K562 (cell line): ENCODE results near the gene VGF. TPM values are rescaled to one million over a fixed set of nuclear protein-coding genes. Genes with fewer than 3 reads are reported as not detected.

Experiments
- ATAC-seq: fragments of 200-7000 bp; cut with Tn5 transposase; 3 replicates; pipeline ENCODE4 v1.9.1; 2020; ENCODE audit warnings: moderate library complexity
- BruUV-seq: library from RNA; stranded (reverse); fragments of 400-500 nt; replicated peaks from 2 replicates; lab custom pipeline; 2021; lab: Mats Ljungman, UMichigan
- CTCF ChIA-PET: fragments of 300-600 bp; formaldehyde crosslinking; extraction: SDS; loops from one replicate; lab custom pipeline; 2021; ENCODE audit warnings: low intra/inter-chr PET ratio; lab: Yijun Ruan, JAX
- POLR2A ChIA-PET: fragments of 300-600, 350-650 bp; sonication (Branson Sonifier 250); formaldehyde crosslinking; extraction: SDS; loops from one replicate; lab custom pipeline; 2021; ENCODE audit warnings: antibody characterized with exemption, inconsistent platforms; lab: Yijun Ruan, JAX
- DNase-seq, 4 experiments: peaks; one replicate each; pipeline versions ENCODE4 v3.0.0 to v3.0.0-alpha.2; 2011 to 2018; ENCODE audit warnings: low spot score in 3 of 4, mixed read lengths in 3 of 4; ENCODE audit errors: extremely low read depth in 1 of 4
- FAIRE-seq: peaks from 2 replicates; lab custom pipeline; 2011; peaks lifted over from hg19 to GRCh38; lab: Jason Lieb, UNC
- H2AFZ ChIP-seq: 2 replicates; pipeline ENCODE4 v1.6.0; 2011; ENCODE audit warnings: low read depth, low read length, control low read depth, inconsistent platforms
- H3K27ac ChIP-seq: fragments of 200-600 bp; 3 replicates; pipeline ENCODE4 v1.8.0; 2011; ENCODE audit warnings: low read depth, mild to moderate bottlenecking, control low read depth, inconsistent platforms, low read length, moderate library complexity, mixed read lengths; ENCODE audit errors: extremely low read depth
- H3K27me3 ChIP-seq, 2 experiments: fragments of 300-600 bp in 1 of 2; 2 replicates in 1 of 2; 3 replicates in 1 of 2; pipeline versions ENCODE4 v1.6.0 to v1.8.0; 2011; ENCODE audit warnings: inconsistent platforms in 2 of 2, low read length in 2 of 2, mild to moderate bottlenecking in 1 of 2, mixed read lengths in 1 of 2, moderate library complexity in 1 of 2; ENCODE audit not compliant: control insufficient read depth in 2 of 2, insufficient read depth in 2 of 2
- H3K36me3 ChIP-seq: fragments of 300-600 bp; 3 replicates; pipeline ENCODE4 v1.8.0; 2011; ENCODE audit warnings: mild to moderate bottlenecking, low read length, inconsistent platforms; ENCODE audit not compliant: control insufficient read depth, insufficient read depth
- H3K4me1 ChIP-seq, 2 experiments: fragments of 200-600 bp in 1 of 2; replicated peaks in 1 of 2; 2 replicates in 1 of 2; 3 replicates in 1 of 2; pipeline versions ENCODE4 v1.5.1 to v1.8.0; 2011; ENCODE audit warnings: inconsistent platforms in 2 of 2, low read length in 2 of 2, mild to moderate bottlenecking in 1 of 2, mixed read lengths in 1 of 2, moderate library complexity in 1 of 2; ENCODE audit not compliant: control insufficient read depth in 2 of 2, insufficient read depth in 2 of 2
- H3K4me2 ChIP-seq: 2 replicates; pipeline ENCODE4 v1.6.1; 2011; ENCODE audit warnings: low read length, control low read depth, inconsistent platforms, mixed read lengths; ENCODE audit not compliant: insufficient read depth
- H3K4me3 ChIP-seq: fragments of 200-600 bp; sonication (generic), shearing (Covaris generic); 2 replicates; pipeline ENCODE4 v1.5.1; 2016; ENCODE audit warnings: control low read depth, inconsistent platforms
- H3K79me2 ChIP-seq: fragments of 200-600 bp; 3 replicates; pipeline ENCODE4 v1.8.0; 2011; ENCODE audit warnings: low read length, inconsistent platforms; ENCODE audit not compliant: control insufficient read depth, insufficient read depth
- H3K9ac ChIP-seq, 2 experiments: 2 replicates each; pipeline versions ENCODE4 v1.6.0 to v1.6.1; 2011; ENCODE audit warnings: low read depth in 2 of 2, low read length in 2 of 2, control low read depth in 1 of 2, inconsistent platforms in 1 of 2, mild to moderate bottlenecking in 1 of 2, mixed read lengths in 1 of 2; ENCODE audit not compliant: insufficient read depth in 1 of 2
- H3K9me1 ChIP-seq: one replicate; pipeline ENCODE4 v1.6.0; 2011; ENCODE audit warnings: inconsistent platforms, mild to moderate bottlenecking, low read length, moderate library complexity; ENCODE audit not compliant: control insufficient read depth, insufficient read depth
- H3K9me3 ChIP-seq: replicated peaks from 2 replicates; pipeline ENCODE4 v1.5.1; 2011; ENCODE audit warnings: low read depth, low read length, inconsistent platforms; ENCODE audit not compliant: control insufficient read depth, insufficient read depth
- H4K20me1 ChIP-seq: replicated peaks from 2 replicates; pipeline ENCODE4 v1.6.1; 2011; ENCODE audit warnings: low read length, inconsistent platforms, mixed read lengths; ENCODE audit not compliant: control insufficient read depth, insufficient read depth
- CCAR2 ChIP-seq: fragments of 200-400 bp; formaldehyde crosslinking; IDR thresholded peaks from 2 replicates; pipeline ENCODE4 v1.6.1; 2017; ENCODE audit warnings: mild to moderate bottlenecking, low read depth, low read length
- ELF4 ChIP-seq: fragments of 450-650 bp; formaldehyde crosslinking; IDR thresholded peaks from 2 replicates; pipeline ENCODE4 v1.4.0; 2022; ENCODE audit warnings: missing genetic modification characterization
- ZNF512 ChIP-seq: IDR thresholded peaks from 2 replicates; pipeline ENCODE4 v1.6.1; 2016; ENCODE audit warnings: missing genetic modification characterization, missing compliant biosample characterization
- WGBS: fragments of 100-300 bp; shearing (Covaris generic); methylation state at CpG from one replicate; pipeline ENCODE4 v1.1.6; 2016; ENCODE audit warnings: low coverage, mixed read lengths; ENCODE audit not compliant: insufficient coverage; ENCODE audit errors: missing lambda C conversion rate; 5-methylcytosine and 5-hydroxymethylcytosine counted together
- in situ Hi-C: fragments of 300-500 bp; cut with MboI; formaldehyde crosslinking; loops from 4 replicates; pipeline ENCODE4 v1.15.0; 2018; ENCODE audit warnings: inconsistent platforms, mixed read lengths
- intact Hi-C: fragments of 100-400 bp; cut with micrococcal nuclease; formaldehyde crosslinking; loops from 2 replicates; pipeline ENCODE4 v1.14.2; 2022
- polyA plus RNA-seq, 8 experiments: library from polyadenylated mRNA; depleted of rRNA in 4 of 8; stranded (reverse) in 5 of 8; unstranded in 3 of 8; fragments of >200 nt; fragmentation: Nextera tagmentation in 2 of 8; fragmentation: Illumina TruSeq in 1 of 8; extraction: Ambion mirVana in 2 of 8; extraction: Trizol in 1 of 8; gene quantifications; 2 replicates each; pipeline versions ENCODE4 v1.2.1 to v1.2.3, GENCODE V29; 2011 to 2014; ENCODE audit warnings: inconsistent platforms in 1 of 8, missing spikeins in 1 of 8
- total RNA-seq, 7 experiments: library from RNA; depleted of rRNA in 6 of 7; stranded (reverse); fragments of >200 nt in 6 of 7; fragmentation: Illumina TruSeq in 2 of 7; extraction: Trizol in 2 of 7; gene quantifications; 2 replicates each; pipeline versions ENCODE4 v1.2.1 to v1.2.3, GENCODE V29; 2011 to 2021; ENCODE audit warnings: low replicate concordance in 1 of 7
- TF ChIP-seq, protein P1 (sequence below): sonication (generic); formaldehyde crosslinking; IDR thresholded peaks from 2 replicates; pipeline ENCODE4 v1.8.0; 2023; ENCODE audit warnings: mild to moderate bottlenecking, missing genetic modification reagents

VGF gene
- total and polyA plus RNA-seq, 9 of the 15 experiments (the other 6 are each of a cell fraction or from before 2014, with no cell fraction given), result 0.03 to 5.7 (median 0.34) TPM

- ChIA-PET CTCF (interaction anchor here (0.8 kb wide), 1 partner anchor 12 kb away, joined by 3 read pairs; no protein-coding TSS in a partner anchor), POLR2A (interaction anchor here (0.6 to 1.4 kb wide), 4 partner anchors 11 to 25 kb away, joined by 3 to 6 read pairs (median 4); no protein-coding TSS in a partner anchor)
- Histone ChIP-seq H3K9ac (no peak overlapping the region; a peak in 1 of 4 replicates), H4K20me1 (no peaks in the 10 kb centered on the region), H3K4me1 (peaks cover 21 to 33% of the 10 kb centered on the region in 2 experiments), H3K27me3 (no peaks in the 10 kb centered on the region), H3K9me1 (no peaks in the 10 kb centered on the region), H3K36me3 (no peaks in the 10 kb centered on the region), H3K9me3 (no peaks in the 10 kb centered on the region), H3K4me2 (peak overlapping the region; percentile 79), H3K79me2 (no peaks in the 10 kb centered on the region), H3K27ac (no peak overlapping the region), H2AFZ (peak overlapping the region; percentile 94), H3K4me3 (no peak overlapping the region)
- WGBS, result 66% methylated on average over 3 of the region's 3 CpGs
- DNase-seq (no peak), FAIRE-seq (no peak), ATAC-seq (no peak)
- intact Hi-C loops, result no loop called here
- TF ChIP-seq CCAR2 (no peak), ELF4 (CRISPR knock-in tag) (peak; percentile 48; the same call in 1 of the 2 replicates), ZNF512 (tag) (peak; percentile 93)
- TF ChIP-seq, protein P1, sequence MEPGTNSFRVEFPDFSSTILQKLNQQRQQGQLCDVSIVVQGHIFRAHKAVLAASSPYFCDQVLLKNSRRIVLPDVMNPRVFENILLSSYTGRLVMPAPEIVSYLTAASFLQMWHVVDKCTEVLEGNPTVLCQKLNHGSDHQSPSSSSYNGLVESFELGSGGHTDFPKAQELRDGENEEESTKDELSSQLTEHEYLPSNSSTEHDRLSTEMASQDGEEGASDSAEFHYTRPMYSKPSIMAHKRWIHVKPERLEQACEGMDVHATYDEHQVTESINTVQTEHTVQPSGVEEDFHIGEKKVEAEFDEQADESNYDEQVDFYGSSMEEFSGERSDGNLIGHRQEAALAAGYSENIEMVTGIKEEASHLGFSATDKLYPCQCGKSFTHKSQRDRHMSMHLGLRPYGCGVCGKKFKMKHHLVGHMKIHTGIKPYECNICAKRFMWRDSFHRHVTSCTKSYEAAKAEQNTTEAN (CRISPR knock-in tag), result no peak
- TSS peak; percentile 67 for BruUV-seq
- in situ Hi-C loops, result no loop called here
Measured at GRCh38 chr7:101127460-101128039, 37.8 kb downstream of the VGF start.
